Measurements from ENCODE around the gene SH3PXD2A.

Gene SH3PXD2A

DNA sequence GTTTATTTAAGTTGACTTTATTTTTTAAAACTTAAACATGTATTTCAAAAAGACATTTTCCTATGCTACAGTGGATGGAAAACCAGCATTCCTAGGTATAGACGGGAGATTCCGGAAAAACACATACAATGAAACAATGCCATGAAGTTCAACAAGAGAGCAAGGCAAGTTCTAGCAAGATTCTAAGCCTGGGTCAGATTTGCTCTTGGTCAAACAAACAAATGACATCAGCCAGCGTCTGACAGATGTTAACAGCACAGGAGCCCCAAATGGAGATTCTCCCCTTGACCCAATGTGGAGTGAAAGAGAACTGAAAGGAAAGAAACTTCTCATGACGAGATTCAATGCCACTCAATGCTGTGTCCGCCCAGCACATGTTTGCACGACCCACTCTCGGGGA lies 212.0 kb downstream of the SH3PXD2A start:
- no peak overlapping the region for H2AFZ ChIP-seq
- H3K79me2 ChIP-seq, result peaks cover 3% of the 10 kb centered on the region
- no peaks in the 10 kb centered on the region for H3K27me3 ChIP-seq (ENCODE audit: control insufficient read depth, insufficient read depth, low read length)
- no peak overlapping the region for H3K4me3 ChIP-seq (ENCODE audit: low read depth, low read length)
- H3K9ac ChIP-seq, result no peak overlapping the region
- no peaks in the 10 kb centered on the region for H3K36me3 ChIP-seq (ENCODE audit: control insufficient read depth, insufficient read depth, low read length)
- no peak overlapping the region for H3K4me2 ChIP-seq (ENCODE audit: low read length)
- H3K9me3 ChIP-seq (ENCODE audit: control insufficient read depth, low read length), result no peaks in the 10 kb centered on the region
- TF ChIP-seq, protein P1, sequence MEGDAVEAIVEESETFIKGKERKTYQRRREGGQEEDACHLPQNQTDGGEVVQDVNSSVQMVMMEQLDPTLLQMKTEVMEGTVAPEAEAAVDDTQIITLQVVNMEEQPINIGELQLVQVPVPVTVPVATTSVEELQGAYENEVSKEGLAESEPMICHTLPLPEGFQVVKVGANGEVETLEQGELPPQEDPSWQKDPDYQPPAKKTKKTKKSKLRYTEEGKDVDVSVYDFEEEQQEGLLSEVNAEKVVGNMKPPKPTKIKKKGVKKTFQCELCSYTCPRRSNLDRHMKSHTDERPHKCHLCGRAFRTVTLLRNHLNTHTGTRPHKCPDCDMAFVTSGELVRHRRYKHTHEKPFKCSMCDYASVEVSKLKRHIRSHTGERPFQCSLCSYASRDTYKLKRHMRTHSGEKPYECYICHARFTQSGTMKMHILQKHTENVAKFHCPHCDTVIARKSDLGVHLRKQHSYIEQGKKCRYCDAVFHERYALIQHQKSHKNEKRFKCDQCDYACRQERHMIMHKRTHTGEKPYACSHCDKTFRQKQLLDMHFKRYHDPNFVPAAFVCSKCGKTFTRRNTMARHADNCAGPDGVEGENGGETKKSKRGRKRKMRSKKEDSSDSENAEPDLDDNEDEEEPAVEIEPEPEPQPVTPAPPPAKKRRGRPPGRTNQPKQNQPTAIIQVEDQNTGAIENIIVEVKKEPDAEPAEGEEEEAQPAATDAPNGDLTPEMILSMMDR (IDR thresholded peaks at IDR 0.05), result no peak
- H3K4me1 ChIP-seq, result no peaks in the 10 kb centered on the region
- H3K27ac ChIP-seq, result no peak overlapping the region

DNA sequence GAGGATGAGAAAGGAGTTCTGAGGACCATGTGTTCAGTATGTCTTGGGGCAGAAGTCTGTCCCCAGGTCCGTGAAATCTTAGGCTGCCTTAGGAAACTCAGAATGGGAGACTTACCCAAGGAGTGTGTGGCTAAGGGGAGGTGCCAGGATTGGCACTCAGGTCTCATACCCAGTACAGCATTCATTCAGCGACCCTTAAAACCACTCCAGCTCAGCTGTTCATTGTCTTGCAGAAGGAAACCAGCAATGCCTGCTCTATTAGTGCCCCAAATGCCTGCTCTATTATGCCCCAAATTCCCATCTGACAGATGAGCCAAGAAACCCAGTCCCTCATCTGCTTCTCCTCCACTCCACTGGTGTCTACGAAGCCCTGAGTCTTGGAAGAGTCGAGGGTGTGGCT lies 214.1 kb downstream of the SH3PXD2A start:
- Histone ChIP-seq H3K4me3 (ENCODE audit: low read depth, low read length) (no peak overlapping the region), H3K36me3 (ENCODE audit: control insufficient read depth, insufficient read depth, low read length) (no peaks in the 10 kb centered on the region), H3K9ac (no peak overlapping the region), H3K4me1 (no peaks in the 10 kb centered on the region), H3K27ac (no peak overlapping the region), H3K27me3 (ENCODE audit: control insufficient read depth, insufficient read depth, low read length) (no peaks in the 10 kb centered on the region), H3K9me3 (ENCODE audit: control insufficient read depth, low read length) (no peaks in the 10 kb centered on the region), H2AFZ (no peak overlapping the region), H3K79me2 (peaks cover 3% of the 10 kb centered on the region), H3K4me2 (ENCODE audit: low read length) (no peak overlapping the region)
- TF ChIP-seq, protein P1 (IDR thresholded peaks at IDR 0.05), result no peak

DNA sequence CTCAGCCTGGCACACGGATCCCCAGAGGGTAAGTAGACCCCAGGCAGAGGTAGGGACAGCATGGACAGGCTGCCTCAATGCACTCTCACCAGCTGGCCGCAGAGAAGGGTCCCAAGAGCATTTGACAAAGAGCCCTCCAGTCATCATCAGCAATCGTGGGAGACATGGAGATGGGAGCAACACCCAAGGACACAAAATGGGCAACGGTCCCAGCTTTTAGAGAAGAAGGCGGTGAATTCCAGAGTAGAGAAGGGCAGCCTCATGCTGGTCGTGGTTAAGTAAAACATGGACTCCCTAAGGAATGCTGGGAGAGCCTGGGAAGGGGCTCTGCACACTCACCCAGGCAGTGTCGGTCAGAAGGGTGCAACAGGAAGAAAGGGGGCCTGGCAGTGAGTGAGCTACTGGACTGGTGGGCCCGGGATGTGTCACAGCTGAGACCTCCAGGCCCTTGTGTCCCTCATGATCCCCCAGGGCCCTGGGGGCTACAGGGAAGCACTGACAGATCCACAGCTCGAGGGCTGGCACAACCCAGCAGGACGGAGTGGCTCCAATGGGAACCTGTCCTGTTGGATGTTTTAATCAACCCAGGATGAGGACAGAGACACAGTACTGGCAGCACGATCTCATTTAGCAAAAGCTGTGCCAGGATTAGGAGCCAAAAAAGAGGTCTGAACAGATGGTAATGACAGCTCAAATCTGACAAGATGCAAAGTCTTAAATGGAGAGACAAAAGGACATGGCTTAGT lies 214.8 kb downstream of the SH3PXD2A start:
- H3K9ac ChIP-seq, result no peak overlapping the region
- H3K9me3 ChIP-seq (ENCODE audit: control insufficient read depth, low read length), result no peaks in the 10 kb centered on the region
- H3K27ac ChIP-seq, result no peak overlapping the region
- no peaks in the 10 kb centered on the region for H3K27me3 ChIP-seq (ENCODE audit: control insufficient read depth, insufficient read depth, low read length)
- no peaks in the 10 kb centered on the region for H3K36me3 ChIP-seq (ENCODE audit: control insufficient read depth, insufficient read depth, low read length)
- H3K79me2 ChIP-seq, result peaks cover 3% of the 10 kb centered on the region
- no peak overlapping the region for H2AFZ ChIP-seq
- no peaks in the 10 kb centered on the region for H3K4me1 ChIP-seq
- no peak overlapping the region for H3K4me3 ChIP-seq (ENCODE audit: low read depth, low read length)
- TF ChIP-seq, protein P1 (IDR thresholded peaks at IDR 0.05), result no peak
- no peak overlapping the region for H3K4me2 ChIP-seq (ENCODE audit: low read length)

DNA sequence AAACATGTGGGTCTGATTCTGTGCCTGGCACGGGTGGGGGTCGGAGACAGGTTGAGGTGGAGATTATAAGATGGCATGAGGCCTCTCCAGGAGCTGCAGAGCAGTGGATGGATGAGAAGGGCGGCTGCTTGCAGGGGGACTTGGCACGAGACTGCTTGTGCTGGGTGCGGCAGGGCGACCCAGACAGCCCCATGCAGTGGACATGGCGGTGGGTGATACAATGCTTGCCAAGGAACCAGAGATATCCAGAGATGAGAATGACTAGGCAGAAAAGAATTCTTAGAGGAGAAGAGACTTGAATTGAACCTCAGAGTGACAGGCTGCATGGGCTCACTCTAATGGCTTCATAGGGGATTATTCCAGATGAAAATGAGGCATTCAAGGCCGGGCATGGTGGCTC lies 216.4 kb downstream of the SH3PXD2A start:
- Histone ChIP-seq H3K27me3 (ENCODE audit: control insufficient read depth, insufficient read depth, low read length) (no peaks in the 10 kb centered on the region), H3K9me3 (ENCODE audit: control insufficient read depth, low read length) (no peaks in the 10 kb centered on the region), H3K4me2 (ENCODE audit: low read length) (no peak overlapping the region), H3K9ac (no peak overlapping the region), H3K79me2 (peaks cover 3% of the 10 kb centered on the region), H3K4me3 (ENCODE audit: low read depth, low read length) (no peak overlapping the region), H3K27ac (no peak overlapping the region), H3K4me1 (no peaks in the 10 kb centered on the region), H2AFZ (no peak overlapping the region), H3K36me3 (ENCODE audit: control insufficient read depth, insufficient read depth, low read length) (no peaks in the 10 kb centered on the region)
- TF ChIP-seq, protein P1 (IDR thresholded peaks at IDR 0.05), result no peak

Measured in parathyroid adenoma (tissue), 2 donors.